Measurements from ENCODE around the gene CSF1.
"Not testable (repeated sequence)": the region's sequence is repeated elsewhere in the genome, so short reads cannot be mapped to it uniquely, and the experiment has no call there.

- not testable (repeated sequence) for TF ChIP-seq CTCF (conservative IDR thresholded peaks at IDR 0.05; ENCODE audit: low read depth in 2 of 2); ZNF331 (CRISPR knock-in tag; IDR thresholded peaks at IDR 0.05; ENCODE audit: low read depth)
Measured at GRCh38 chr1:109861616-109862015, 49.0 kb upstream of the CSF1 start.

Measured in GM23338 (cell line).